SKM-1 treated with dmso at 0.1 percent for 144 hours (cell line): ENCODE data around the gene MEF2A.
"Not testable (repeated sequence)": the region's sequence is repeated elsewhere in the genome, so short reads cannot be mapped to it uniquely, and the experiment has no call there.

Experiments
- DNase-seq: peaks from one replicate; lab custom pipeline; 2025; ENCODE audit not compliant: unreplicated experiment; lab: John Stamatoyannopoulos, UW

Gene MEF2A

GRCh38 chr15:99644913-99645542 lies 79.2 kb downstream of the MEF2A start:
- no peak for DNase-seq

DNA sequence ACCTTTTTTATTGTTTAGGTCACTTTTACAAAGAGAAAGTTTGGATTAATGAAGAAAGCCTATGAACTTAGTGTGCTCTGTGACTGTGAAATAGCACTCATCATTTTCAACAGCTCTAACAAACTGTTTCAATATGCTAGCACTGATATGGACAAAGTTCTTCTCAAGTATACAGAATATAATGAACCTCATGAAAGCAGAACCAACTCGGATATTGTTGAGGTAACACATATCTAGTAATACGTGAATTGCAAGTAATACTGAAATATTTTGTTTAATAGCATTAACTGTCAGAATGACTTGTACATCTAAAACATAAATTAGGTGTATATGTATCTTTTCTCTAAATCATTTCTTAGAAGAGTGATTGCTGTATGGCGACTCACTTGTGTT lies 79.8 kb downstream of the MEF2A start:
- no peak for DNase-seq

DNA sequence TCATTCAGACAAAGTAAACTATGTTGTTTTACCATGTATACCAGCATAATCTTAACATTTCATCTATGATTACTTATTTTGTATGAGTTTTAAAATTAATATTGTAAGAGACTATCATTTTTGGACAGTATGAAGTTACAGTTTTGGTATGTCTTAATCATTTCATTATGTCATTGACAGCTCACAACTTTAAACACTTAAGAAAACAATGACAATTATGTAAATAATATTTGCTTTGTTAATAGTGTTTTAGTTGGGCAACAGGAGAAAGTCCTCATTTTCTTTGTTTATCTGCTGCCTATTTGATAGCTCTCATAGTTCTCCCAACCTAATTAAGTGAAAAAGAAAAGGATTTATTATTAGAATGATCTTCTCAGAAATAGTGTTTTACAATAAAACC lies 80.2 kb downstream of the MEF2A start:
- no peak for DNase-seq

DNA sequence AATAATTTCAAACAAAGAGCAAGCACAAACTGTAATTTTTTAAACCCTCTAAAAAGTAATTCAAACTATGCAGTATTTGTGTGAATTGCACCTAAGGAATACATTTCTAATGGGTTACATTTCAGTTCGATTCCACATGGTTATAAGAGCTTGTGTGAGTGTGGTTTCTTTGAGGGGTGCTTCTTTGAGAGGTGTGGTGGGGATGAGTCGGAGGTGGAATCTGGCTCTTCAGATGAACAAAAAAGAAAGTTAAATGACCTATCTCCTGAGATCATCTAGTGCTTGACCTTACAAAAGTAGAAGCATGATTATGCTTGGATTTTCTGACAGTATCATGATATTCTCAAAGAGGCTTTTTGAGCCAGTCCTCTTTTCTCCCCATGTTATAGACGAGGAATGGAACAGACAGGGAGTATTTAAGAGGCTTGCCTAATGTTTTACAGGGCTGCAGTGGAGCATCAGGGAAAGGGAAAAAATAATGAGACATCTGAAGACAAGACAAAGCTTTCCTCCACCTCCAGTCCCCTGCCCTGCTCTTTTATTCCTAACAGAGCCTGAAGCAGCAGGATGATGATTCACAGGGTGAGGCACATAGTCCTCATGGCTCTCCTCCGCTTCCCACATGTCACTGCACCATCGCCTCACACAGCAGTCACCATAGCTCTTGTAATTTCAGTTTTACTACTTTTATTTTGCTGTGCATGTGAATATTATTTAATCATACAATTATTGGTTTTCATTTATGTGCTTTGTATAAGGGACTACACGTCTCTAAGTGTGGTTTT lies 85.4 kb downstream of the MEF2A start:
- no peak for DNase-seq

DNA sequence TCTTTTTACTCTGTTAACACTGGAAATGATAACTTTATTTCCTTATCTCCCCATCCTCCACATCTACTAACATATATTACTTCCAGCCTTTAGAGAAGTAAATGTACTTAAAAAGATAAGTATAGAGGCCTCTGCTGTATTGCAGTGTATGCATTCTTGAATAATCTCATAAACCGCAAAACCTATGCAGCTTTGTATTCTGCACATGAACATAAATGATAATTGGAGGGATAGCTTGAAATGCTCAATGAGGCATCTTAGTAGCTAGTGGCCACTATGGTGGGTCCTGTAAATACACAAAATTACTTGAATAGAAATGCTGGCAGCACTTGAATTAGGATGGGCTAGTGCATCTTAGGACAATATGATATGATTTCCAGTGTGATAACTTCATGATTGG lies 90.4 kb downstream of the MEF2A start:
- DNase-seq = no peak

DNA sequence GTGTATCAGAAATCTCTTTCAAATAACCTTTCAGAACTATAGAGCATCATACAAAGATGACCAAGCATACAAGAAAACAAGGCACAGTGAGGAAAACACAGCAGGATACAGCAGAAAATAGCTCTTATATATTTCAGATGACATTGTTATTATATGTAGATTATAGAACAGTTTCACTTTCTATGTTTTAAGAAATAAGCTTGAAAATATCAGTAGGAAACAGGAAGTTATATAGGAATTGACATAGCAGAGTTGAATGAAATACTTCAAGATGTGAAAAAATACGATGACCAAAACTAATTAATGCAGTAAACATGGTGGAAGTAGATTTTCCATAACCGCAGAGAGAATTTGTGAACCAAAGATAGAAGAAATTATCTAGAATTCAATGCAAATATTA lies 92.2 kb downstream of the MEF2A start:
- no peak for DNase-seq

GRCh38 chr15:99662903-99663302 lies 97.1 kb downstream of the MEF2A start:
- DNase-seq = no peak

- not testable (repeated sequence) for DNase-seq
Observed at GRCh38 chr15:99666073-99666472, 100.3 kb downstream of the MEF2A start.

DNA sequence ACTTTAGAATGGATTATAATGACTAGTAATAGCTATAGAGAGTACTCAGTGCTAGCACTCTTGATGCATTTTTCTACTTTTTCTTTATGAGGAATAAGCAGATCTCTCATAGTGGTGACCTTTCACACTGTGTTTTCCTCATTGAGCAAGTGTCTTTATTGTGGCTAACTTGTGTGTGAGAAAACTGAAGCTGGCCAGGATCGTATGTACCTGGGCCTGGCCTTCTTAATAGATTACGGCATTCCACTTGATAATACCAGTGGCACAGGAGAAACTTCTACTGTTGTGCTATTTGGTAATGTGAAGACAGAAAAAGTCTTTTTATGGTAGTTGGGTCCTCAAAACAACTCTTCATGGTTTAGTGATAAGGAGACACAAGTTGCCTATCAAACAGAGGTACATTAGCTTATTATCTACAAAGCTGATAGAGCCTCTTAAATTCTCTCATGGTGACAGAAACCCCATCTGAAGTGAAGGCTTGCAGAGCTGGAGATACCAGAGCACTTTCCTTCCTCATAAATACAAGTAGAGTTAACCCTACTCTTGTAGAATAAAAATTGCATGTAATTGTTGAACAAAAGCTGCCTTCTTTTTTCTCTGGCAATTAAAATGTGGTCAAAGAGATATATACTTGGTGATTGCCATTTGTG lies 102.9 kb downstream of the MEF2A start:
- no peak for DNase-seq

- no peak for DNase-seq
Observed at GRCh38 chr15:99669250-99669649, 103.5 kb downstream of the MEF2A start.

DNA sequence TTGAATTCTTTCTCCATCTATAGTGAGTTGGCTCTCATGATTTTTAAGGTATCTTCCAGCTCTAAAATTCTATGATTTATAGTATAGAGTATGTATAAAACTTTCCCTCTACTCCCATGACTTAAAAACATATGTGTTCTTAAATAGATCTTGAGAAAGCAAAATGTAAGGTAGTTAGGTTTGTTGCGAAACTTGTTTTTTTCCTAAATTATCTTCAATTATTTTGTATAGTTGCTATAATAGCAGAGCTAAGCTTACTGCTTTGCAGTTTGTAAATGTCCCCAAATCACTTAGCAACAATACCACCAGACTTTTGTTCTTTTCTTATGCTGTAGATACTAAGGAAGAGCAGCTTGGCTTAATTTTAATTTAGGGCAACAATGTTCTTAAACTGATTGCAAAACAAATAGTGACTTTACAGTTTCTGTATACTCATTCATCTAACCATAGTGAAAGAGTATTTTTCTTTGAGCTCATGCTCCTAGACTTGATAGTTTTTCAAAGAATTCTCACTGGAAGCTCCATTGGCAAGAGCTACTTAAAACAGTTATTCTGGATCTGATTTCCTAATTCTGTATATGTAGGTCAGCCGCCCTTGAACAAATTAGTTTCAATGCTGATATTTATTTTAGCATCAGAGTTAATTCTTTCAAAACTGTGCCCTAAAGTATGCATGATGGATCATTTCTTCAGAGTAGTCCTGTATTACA lies 106.3 kb downstream of the MEF2A start:
- no peak for DNase-seq

DNA sequence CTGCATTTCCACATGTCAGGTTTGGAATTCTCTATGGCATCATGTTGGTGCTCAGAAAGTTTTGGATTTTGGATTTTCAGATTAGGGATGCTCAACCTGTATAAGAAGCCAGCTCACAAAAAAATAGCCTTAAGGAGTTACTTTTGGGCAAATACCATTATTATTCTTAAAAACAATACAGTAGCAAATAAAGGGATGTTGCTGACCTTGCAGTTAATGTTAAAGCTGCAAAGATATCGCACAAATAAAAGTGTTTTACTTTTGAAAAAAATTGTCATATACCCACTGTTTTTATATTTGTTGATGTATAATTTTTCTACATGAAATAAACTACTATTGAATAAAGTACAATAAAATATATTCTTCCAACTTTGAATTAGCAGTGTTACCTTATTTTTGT lies 107.3 kb downstream of the MEF2A start:
- no peak for DNase-seq

GRCh38 chr15:99674279-99674678 lies 108.5 kb downstream of the MEF2A start:
- no peak for DNase-seq

GRCh38 chr15:99677540-99678134 lies 111.9 kb downstream of the MEF2A start:
- DNase-seq = no peak

GRCh38 chr15:99680276-99680675 lies 114.5 kb downstream of the MEF2A start:
- no peak for DNase-seq

DNA sequence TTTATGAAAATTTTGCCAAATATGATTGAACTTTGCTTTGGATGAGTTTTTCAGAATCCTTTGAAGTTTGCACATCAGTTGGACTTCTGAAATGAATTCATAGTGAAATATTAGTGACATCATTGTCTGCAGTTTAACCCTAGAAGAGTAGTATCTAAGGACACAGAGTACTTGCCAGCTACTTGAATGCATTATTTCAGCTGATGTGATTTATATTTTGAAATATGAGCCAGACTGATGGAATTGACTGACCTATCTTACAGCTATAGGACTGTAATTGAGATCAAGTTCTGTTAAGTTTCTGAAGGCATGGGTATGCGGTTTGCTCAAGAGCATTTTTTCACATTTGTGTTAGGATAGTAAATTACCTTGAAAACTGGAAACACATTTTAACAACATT lies 116.2 kb downstream of the MEF2A start:
- no peak for DNase-seq

DNA sequence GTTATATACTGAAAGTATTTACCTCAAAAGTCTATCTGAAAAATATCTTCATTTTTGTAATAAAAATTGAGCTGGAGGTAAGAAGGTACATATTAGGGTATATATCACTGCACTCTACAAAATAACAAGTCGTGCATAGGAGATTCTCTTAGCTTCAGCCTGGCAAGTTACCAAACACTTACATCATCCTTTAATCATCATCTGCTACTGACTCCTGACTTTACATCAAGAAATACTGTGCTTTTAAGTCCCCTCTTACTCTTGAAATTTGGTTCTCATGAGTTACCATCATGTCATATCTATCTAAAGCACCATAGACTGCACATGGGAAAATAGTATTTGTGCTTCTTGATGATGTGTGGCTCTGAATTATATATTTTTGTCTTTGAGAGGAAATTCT lies 116.7 kb downstream of the MEF2A start:
- DNase-seq = no peak

GRCh38 chr15:99683000-99683670 lies 117.4 kb downstream of the MEF2A start:
- DNase-seq = no peak

GRCh38 chr15:99686290-99686689 lies 120.5 kb downstream of the MEF2A start:
- no peak for DNase-seq

GRCh38 chr15:99692825-99693224 lies 127.0 kb downstream of the MEF2A start:
- no peak for DNase-seq

DNA sequence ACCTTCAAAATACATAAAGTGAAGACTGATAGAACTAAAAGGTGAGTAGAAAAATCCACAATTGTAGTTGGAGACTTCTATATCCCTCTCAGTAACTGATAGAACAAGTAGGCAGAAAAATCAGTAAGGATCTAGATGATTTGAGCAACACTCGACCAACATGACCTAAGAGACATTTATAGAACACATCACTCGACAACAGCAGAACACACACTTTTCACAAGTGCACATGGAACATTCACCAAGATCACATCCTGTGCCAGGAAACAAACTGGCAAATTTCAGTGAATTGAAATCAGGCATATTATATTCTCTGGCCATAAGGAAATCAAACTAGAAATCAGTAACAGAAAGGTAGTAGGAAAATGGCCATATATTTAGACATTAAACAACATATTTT lies 130.3 kb downstream of the MEF2A start:
- no peak for DNase-seq
